Transverse colon (tissue), 3 donors: Measurements from ENCODE around the gene ARHGEF3.

ENCODE experiments used
- CTCF ChIP-seq, 5 experiments: fragments of 200-600 bp in 3 of 5; fragments of 450-650 bp in 2 of 5; sonication (generic) in 3 of 5; IDR thresholded peaks; 1 replicate in 2 of 5; 2 replicates in 3 of 5; pipeline ENCODE4 v1.5.1; 2016 to 2017; ENCODE audit warnings: antibody characterized with exemption in 5 of 5, inconsistent platforms in 3 of 5, mild to moderate bottlenecking in 2 of 5, moderate library complexity in 1 of 5
- POLR2A ChIP-seq: fragments of 450-650 bp; IDR thresholded peaks from one replicate; pipeline ENCODE4 v1.6.1; 2016; ENCODE audit warnings: antibody characterized with exemption, mild to moderate bottlenecking, moderate library complexity

GRCh38 chr3:56787258-56787775, 14.4 kb downstream of the ARHGEF3 start:
- no peak for TF ChIP-seq POLR2A
- no peak for TF ChIP-seq CTCF (IDR thresholded peaks at IDR 0.05)
